ENCODE results near the gene EBF3.

Gene EBF3

GRCh38 chr10:129971381-129972144 lies 7.5 kb upstream of the EBF3 start:
- DNase-seq (ENCODE audit: low read depth in 3 of 3) = peak in 1 of 3 experiments; percentile 59

DNA sequence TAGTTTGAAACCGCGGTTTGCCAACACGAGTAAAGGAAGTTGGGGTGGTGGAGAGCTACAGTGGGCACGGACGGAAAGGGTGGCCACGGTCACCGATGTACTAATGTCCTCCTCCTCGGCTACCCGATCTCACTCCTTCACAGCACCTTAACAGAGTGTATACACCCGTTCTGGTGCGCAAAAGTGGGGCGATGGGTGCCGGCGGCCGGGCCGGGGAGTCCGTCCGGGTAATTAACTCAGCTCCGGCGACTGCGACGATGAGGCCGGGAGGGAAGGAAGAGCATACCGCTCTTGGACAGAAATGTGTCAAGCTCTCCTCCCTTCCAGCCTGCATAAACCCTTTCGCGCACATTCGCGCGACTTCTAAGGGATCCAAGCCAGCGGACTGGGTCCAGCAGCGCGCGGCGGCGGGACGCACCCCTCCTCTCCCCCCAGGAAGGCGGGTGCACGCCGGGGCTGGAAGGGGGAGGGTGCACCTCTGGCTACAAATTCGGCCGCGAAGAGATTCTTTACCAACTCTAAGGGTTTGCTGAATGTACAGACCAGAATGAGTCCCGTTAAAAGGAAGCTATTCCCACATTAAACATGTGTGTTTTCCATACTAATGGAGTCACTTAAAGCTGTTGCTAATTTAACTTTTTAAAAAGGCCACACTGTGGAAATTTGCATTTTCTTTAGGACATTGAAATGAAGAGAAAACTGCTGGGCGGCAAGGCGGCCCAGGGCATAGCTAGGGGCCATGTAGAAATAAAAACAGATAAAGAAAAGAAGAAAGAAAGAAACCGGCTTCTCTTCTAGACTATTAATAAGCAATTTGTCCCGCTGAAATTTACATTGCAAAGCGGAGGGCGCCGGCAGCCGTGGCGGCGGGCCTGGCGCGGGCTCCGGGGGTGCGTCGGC lies 6.6 kb upstream of the EBF3 start:
- DNase-seq (ENCODE audit: low read depth in 3 of 3) = no peak

GRCh38 chr10:129969911-129970464 lies 5.9 kb upstream of the EBF3 start:
- DNase-seq (ENCODE audit: low read depth in 3 of 3) = no peak

GRCh38 chr10:129969184-129969910 lies 5.3 kb upstream of the EBF3 start:
- no peak for DNase-seq (ENCODE audit: low read depth in 3 of 3)

- DNase-seq (ENCODE audit: low read depth in 3 of 3) = peak in 1 of 3 experiments; percentile 55
Measured at GRCh38 chr10:129968853-129969183, 4.7 kb upstream of the EBF3 start.

DNA sequence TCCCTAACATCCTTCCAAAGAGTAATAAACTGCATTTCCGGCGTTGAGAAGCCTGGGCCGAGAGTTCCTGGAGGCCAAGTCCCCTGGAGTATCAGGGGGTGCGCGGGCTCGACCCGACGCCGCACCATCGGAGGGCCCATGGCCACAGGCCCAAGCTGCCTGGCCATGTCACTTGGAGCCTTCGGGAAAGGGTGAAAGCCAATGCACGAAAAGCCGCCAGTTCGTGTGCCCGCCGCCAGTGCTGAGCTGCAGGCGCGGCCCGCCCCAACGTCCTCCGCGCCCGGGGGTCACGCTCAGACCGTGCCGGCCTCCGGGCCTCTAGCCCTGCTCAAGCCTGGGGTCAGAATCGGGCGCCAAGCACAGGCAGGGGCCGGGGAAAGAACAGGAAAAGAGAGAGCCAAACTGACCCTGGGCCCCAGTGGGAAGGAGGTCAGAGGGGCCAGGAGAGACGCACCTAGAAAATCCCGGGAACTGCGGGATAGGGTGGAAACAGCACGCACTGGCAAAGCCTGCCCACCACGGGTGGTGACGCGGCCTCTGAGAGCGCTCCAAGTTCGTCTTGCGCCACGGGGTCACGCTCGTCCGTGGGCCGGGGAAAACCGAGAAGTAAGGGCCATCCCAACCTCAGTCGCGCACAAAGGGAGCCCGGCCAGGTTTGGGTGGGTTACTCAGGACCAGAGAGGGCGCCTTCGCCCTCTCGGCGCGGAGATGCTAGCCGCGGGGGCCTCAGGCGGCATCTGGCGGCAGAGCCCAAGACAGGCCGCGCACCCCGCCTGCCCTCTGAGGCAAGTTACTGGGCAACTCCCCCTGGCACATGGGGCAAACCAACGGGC lies 4.2 kb upstream of the EBF3 start:
- DNase-seq (ENCODE audit: low read depth in 3 of 3) = no peak

GRCh38 chr10:129967579-129968019 lies 3.5 kb upstream of the EBF3 start:
- no peak for DNase-seq (ENCODE audit: low read depth in 3 of 3)

GRCh38 chr10:129966889-129967578 lies 3.0 kb upstream of the EBF3 start:
- DNase-seq (ENCODE audit: low read depth in 3 of 3) = no peak

DNA sequence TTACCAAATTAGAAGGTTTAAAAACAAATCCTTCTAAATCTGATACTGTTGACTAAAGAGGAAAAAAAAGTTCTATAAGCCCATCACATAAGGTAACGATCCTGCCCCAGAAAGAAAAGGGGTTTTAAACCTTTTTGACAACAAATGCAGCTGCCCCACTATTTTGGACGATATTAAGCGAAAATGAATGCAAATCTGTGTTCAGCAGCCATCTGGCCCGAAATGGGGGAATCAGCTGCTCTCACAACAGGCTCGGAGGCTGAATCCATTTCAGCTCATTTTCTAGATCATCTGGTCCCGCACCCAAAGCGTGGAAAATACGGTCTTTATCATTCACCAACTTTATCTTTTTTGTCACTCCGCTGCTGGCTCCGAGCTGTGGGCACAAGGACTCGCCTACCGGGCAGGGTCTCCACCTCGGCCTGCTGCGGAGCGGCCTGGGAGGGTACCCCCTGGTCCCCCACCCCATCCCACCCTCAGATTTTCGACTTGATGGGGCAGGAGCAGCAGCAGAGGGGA lies 2.4 kb upstream of the EBF3 start:
- DNase-seq (ENCODE audit: low read depth in 3 of 3) = no peak

GRCh38 chr10:129965959-129966358 lies 1.9 kb upstream of the EBF3 start:
- DNase-seq (ENCODE audit: low read depth in 3 of 3) = no peak

DNA sequence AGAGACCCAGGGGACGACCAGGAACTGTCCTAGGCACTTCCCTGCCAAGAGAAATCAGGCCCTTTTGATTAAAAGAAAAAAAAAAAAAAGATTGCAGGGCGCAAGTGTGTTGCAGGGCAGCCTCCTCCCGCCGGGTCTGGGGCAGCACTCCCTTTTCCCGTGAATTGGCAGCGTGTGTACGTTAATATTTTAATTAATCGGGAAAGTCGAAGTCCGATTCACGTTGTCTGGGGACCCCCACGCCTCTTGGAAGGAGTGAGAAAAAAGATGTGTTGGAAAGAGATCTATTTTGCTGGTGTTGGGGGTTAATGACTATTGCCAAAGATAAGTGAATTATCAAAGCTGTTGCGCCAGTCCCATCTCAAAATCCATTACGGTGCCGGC lies 1.3 kb upstream of the EBF3 start:
- no peak for DNase-seq (ENCODE audit: low read depth in 3 of 3)

DNA sequence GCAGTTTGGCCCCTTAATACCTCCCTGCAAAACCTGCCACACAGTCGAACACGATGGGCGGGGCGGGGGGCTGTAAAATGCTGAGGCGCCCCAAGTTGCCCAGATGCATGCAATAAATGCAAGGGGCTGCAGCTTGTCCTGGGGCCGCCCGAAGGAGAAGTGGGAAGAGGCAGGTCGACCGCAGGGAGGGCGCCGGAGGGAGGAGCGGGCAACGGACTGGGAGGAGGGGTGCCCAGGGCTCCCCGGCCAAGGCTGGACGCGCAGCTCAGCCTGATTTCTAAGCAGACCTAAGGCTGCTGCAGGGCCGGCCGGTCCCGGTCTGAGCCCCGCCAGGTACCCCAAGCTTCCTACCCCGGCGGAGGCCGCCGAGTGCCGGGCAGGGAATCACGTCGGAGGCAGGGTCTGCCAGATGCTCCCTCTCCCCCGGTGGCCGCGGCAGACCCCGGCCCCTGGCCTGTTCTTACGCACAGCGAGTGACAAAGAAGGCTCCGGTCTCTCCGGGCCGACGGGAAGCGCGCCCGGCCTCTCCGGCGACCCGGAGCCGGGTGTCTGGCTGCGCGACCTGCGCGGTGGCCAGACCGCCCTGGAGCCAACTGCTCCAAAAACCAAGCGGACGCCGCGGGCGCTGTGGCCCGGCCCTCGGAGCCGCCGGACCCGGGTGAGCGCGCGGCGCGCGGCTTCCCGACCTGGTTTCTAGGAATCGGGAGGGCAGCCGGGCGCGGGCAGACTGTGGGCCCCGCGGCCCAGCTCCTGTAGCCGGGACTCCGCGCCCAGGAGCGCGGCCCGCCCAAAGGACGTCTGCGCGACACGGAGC lies 744 bp upstream of the EBF3 start:
- DNase-seq (ENCODE audit: low read depth in 3 of 3) = no peak

- no peak for DNase-seq (ENCODE audit: low read depth in 3 of 3)
Measured at GRCh38 chr10:129962872-129963640, 1.0 kb downstream of the EBF3 start.

- DNase-seq (ENCODE audit: low read depth in 3 of 3) = no peak
Measured at GRCh38 chr10:129962031-129962871, 1.8 kb downstream of the EBF3 start.

- no peak for DNase-seq (ENCODE audit: low read depth in 3 of 3)
Measured at GRCh38 chr10:129961157-129961701, 2.8 kb downstream of the EBF3 start.

GRCh38 chr10:129960481-129961156 lies 3.5 kb downstream of the EBF3 start:
- no peak for DNase-seq (ENCODE audit: low read depth in 3 of 3)
